GM18520 (cell line): Measurements from ENCODE around the gene THOC2.
"Not testable (repeated sequence)": the region's sequence is repeated elsewhere in the genome, so short reads cannot be mapped to it uniquely, and the experiment has no call there.

Experiments used
- ATAC-seq: cut with Tn5 transposase; IDR thresholded peaks from one replicate; pipeline ENCODE4 v1.9.1; 2021; ENCODE audit not compliant: unreplicated experiment

The THOC2 gene

DNA sequence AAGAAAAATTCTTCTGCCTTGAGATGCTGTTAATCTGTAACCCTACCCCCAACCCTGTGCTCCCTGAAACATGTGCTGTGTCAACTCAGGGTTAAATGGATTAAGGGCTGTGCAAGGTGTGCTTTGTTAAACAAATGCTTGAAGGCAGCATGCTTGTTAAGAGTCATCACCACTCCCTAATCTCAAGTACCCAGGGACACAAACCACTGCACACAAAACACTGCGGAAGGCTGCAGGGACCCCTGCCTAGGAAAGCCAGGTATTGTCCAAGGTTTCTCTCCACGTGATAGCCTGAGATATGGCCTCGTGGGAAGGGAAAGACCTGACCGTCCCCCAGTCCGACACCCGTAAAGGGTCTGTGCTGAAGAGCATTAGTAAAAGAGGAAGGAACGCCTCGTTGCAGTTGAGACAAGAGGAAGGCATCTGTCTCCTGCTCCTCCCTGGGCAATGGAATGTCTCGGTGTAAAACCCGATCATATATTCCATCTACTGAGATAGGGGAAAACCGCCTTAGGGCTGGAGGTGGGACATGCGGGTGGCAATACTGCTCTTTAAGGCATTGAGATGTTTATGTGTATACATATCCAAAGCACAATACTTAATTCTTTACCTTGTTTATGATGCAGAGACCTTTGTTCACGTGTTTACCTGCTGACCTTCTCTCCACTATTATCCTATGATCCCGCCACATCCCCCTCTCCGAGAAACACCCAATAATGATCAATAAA is 53.0 kb downstream of the THOC2 start:
- not testable (repeated sequence) for ATAC-seq

DNA sequence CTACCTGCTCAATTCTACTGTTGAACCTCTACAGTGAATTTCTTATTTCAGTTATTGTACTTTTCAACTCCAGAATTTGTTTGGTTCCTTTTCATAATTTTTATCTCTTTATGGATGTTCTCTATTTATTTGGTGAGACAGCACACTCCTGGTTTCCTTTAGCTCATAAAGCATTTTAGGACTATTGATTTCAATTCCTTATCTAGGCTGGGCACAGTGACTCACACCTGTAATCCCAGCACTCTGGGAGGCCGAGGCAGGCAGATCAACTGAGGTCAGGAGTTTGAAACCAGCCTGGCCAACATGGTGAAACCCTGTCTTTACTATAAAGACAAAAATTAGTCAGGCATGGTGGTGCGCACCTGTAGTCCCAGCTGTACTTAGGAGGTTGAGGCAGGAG is 57.7 kb downstream of the THOC2 start:
- ATAC-seq: no peak

DNA sequence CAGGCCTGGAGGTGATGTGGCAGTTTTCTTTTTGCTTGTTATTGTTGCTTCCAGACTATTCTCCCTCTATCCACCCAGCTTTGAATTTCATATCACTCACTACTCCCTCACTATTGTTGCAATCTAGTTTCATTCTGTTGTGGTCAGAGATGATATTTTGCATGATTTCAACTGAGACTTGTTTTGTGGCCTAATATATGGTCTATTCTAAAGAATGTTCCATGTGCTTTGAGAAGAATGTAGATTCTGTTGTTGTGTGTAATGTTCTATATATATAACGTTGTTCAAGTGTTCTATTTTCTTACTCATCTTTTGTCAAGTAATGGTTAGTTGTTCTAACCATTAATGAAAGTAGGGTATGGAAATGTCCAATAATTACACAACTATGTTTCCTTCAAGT is 59.0 kb downstream of the THOC2 start:
- ATAC-seq: no peak

DNA sequence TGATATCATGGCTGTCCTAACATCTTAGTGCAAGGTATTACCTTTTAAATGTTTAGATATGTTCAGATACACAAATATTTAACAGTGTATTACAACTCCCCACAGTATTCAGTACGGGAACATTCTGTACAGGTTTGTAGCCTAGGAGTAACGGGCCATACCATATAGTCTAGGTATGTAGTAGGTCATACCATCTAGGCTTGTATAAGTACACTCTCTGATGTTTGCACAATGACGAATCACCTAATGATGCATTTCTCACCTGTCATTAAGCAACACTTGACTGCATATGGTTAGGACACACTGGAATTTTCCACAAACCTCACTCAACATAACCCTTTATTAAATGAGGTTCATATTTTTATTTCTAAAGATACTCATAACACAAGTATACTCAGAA is 67.7 kb downstream of the THOC2 start:
- no peak for ATAC-seq

DNA sequence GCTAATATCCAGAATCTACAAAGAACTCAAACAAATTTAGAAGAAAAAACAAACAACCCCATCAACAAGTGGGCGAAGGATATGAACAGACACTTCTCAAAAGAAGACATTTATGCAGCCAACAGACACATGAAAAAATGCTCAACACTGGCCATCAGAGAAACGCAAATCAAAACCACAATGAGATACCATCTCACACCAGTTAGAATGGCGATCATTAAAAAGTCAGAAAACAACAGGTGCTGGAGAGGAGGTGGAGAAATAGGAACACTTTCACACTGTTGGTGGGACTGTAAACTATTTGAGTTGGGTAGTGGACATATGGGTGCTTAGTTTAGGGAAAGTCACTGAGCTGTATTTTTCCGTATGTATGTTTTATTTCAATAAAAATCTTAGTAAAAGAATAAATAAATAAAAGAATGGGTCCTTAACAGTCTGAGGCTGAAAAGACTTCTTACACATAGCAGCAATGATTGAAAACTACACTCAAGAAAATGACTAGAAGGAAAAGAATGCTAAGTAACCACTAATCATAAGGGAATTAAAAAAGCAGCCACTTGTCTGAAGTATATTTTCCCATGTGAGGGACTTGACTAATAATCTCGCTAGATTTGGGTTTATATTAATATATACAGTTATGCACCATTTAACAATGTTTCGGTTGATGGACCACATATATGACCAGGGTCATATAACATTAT is 68.2 kb downstream of the THOC2 start:
- ATAC-seq: not testable (repeated sequence)

DNA sequence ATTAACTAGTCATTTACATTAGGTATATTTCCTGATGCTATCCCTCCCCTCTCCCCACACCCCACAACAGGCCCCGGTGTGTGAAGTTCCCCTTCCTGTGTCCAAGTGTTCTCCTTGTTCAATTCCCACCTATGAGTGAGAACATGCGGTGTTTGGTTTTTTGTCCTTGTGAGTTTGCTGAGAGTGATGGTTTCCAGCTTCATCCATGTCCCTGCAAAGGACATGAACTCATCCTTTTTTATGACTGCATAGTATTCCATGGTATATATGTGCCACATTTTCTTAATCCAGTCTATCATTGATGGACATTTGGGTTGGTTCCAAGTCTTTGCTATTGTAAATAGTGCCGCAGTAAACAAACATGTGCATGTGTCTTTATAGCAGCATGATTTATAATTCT is 69.1 kb downstream of the THOC2 start:
- not testable (repeated sequence) for ATAC-seq

DNA sequence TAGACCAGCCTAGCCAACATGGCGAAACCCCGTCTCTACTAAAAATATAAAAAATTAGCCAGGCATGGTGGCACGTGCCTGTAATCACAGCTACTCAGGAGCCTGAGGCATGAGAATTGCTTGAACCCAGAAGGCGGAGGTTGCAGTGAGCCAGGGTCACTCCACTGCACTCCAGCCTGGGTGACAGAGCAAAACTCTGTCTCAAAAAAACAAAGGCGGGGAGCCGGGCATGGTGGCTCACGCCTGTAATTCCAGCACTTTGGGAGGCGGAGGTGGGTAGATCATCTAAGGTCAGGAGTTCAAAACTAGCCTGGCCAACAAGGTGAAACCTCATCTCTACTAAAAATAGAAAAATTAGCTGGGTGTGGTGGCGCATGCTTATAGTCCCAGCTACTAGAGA is 76.3 kb downstream of the THOC2 start:
- ATAC-seq: not testable (repeated sequence)

DNA sequence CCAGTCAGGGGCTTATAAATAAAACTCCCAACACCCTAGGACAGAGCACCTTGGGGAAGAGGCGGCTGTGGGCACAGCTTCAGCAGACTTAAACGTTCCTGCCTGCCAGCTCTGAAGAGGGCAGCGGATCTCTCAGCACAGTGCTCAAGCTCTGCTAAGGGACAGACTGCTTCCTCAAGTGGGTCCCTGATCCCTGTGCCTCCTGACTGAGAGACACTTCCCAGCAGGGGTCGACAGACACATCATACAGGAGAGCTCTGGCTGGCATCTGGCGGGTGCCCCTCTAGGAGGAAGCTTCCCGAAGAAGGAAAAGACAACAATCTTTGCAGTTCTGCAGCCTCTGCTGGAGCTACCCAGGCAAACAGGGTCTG is 84.1 kb downstream of the THOC2 start:
- ATAC-seq: not testable (repeated sequence)

DNA sequence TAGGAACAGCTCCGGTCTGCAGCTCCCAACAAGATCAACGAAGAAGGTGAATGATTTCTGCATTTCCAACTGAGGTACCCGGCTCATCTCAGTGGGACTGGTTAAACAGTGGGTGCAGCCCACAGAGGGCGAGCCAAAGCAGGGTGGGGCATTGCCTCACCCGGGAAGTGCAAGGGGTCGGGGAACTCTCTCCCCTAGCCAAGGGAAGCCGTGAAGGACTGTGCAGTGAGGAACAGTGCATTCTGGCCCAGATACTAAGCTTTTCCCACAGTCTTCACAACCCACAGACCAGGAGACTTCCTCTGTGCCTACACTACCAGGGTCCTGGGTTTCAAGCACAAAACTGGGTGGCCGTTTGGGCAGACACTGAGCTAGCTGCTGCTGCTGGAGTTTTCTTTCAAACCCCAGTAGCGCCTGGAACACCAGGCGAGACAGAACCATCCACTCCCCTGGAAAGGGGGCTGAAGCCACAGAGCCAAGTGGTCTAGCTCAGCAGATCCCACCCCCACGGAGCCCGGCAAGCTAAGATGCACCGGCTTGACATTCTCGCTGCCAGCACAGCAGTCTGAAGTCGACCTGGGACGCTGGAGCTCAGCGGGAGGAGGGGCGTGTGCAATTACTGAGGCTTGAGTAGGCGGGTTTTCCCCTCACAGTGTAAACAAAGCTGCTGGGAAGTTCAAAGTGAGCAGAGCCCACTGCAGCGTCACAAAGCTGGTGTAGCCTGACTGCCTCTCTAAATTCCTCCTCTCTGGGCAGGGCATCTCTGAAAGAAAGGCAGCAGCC is 84.6 kb downstream of the THOC2 start:
- no peak for ATAC-seq

DNA sequence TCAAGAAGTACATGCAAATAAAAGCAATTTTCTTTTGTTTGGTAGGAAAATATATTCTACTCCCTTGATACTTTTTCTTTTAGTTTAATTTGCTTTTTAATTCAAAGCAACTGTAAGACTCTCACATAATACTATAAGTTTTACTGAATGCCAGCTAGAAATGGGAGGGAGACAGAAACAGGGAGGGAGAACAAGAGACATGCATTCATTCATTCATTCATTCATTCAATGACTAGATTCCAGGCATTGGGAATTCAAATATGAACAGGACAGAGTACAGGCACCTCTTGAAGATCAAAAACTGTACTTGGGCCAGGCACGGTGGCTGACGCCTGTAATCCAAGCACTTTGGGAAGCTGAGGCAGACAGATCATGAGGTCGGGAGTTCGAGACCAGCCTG is 85.6 kb downstream of the THOC2 start:
- ATAC-seq: no peak

DNA sequence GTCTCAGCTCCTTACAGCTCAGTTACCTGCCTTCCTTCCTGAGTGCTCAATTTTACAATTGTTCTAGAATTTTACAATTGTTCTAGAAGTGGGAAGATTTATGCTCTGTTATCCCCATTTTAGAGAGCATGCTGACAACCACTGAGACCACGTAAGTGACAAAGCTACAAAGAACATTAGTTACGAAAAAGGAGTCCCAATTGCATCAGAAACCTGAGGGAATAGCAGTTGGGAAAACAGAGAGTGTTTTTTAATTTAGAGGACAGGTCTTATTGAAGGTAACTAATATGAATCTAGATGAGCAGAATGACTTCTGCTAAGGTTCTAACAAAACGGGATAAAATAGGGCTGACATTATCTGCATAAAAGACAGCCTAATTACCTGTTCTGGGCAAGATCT is 103.3 kb downstream of the THOC2 start:
- ATAC-seq: no peak

DNA sequence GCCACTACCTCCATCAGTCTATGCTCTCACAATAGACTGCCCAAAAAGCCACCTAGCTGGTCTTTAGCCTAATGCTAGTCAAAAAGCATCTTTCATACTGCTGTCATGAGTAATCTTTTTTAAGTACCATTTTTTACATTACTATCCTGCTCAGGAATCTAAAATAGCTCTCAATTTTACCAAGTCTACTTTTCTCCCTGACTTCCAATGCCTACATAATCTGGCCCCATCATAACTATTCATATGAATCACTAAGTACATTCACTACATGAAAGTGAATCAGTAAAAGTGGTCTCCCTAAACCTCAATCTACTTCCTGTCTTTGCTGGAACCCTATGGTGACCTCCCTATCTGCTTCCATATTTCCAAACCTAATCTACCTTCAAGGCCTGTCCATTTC is 105.9 kb downstream of the THOC2 start:
- no peak for ATAC-seq

DNA sequence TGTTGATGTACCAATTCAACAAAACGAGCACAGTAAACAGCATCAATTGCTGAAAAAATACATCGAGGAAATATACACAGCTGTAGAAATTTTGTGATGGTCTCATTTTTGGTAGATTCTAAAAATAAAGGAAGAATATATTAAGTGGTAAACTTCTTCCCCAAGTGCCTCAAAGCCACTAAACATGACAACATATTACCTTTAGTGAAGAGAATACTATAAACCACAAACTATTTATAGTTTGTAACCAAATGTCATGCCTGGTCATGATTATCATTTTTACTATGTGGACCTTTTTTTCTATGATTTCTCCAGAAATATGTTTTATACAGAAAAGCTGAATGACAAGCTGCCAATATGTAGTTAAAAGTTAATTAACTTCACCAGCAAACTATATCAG is 106.9 kb downstream of the THOC2 start:
- no peak for ATAC-seq

DNA sequence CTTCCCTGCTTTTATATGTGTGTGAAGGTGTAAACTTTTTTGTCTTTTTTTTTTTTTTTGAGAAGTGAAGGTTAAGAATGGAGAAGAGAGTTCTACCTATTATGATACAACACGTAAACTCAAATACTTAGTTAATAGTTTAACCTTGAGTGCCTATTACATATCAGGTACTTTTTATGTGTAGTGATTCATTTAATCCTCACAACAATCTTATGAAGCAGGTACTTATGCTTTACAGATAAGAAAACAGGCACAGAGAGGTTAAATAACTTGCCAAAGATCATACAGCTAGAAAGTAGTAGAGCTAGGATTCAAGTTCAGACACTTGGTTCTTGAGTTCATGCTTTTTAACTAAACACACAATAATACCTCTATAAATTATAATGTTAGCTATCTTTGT is 107.4 kb downstream of the THOC2 start:
- ATAC-seq: no peak

DNA sequence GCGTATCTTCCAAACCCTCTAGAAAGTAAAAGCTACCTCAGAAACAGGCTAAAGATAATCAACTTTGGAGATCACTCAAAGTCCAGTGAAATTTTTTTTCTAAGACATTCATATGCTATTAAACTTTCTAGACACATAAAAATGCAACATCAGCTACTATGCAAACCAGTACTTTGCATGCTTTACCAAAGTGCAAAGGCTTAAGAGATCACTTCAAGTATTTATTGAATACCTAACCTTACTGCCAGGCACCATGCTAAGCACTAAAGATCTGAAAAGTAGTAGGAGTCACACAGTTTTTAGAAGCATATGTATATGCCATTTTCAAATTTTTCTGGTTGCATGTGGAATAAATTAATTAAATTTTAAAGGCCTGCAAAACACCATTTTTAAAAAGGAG is 115.8 kb downstream of the THOC2 start:
- no peak for ATAC-seq

DNA sequence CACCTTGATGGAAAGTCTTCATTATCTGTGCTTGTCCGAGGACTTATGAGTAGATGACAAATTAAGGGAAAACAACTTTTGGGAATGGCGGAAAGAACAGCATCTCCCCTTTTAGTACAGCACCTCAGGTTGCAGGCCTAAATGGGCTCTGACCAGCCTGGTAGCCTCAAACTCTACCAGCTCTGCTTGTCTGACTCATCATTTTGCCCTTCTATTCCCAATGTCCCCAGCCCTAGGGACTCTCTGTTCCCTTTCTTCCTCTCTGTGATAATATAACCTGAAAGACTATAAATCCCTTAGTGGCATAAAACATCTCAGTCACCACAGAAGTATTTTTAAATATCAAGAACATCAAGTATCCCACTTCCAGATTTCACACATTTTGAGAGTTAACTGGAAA is 121.9 kb downstream of the THOC2 start:
- no peak for ATAC-seq

DNA sequence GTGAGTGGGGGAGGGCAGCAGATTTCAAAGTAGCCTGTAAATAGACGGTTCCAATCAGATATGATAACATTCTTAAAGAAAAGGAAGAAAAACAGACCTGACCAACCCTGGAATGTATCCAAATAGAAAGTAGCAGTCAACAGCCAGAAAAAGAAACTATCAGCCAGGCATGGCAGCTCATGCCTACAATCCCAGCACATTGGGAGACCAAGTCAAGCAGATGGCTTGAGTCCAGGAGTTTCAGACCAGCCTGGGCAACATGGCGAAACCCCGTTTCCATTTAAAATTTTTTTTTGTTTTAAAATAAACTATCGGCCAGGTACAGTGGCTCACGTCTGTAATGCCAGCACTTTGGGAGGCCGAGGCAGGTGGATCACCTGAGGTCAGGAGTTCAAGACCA is 125.0 kb downstream of the THOC2 start:
- no peak for ATAC-seq

DNA sequence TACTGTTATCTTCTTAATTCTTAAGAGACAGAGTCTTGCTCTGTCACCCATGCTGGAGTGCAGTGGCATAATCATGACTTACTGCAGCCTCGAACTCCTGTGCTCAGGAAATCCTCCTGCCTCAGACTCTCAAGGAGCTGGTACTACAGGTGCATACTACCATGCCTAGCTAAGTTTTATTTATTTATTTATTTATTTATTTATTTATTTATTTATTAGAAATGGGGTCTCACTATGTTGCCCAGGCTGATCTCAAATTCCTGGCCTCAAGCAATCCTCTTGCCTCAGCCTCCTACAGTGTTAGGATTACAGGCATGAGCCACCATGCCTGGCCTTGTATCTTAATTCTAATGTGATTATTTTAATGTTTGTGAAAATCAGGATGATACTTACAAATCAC is 125.6 kb downstream of the THOC2 start:
- ATAC-seq: no peak

DNA sequence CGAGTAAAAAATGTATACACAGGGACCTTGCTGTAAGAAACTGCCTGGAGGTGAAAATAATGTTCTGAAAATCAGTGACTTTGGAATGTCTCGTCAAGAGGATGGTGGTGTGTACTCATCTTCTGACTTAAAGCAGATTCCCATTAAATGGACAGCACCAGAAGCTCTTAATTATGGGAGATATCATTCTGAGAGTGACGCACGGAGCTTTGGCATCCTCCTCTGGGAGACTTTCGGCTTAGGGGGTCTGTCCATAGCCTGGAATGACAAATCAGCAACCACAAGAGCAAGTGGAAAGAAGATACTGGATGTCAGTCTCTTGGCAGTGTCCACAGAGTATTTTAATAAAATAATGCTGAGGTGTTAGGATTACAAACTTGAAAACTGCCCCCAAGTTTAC is 129.4 kb downstream of the THOC2 start:
- no peak for ATAC-seq

DNA sequence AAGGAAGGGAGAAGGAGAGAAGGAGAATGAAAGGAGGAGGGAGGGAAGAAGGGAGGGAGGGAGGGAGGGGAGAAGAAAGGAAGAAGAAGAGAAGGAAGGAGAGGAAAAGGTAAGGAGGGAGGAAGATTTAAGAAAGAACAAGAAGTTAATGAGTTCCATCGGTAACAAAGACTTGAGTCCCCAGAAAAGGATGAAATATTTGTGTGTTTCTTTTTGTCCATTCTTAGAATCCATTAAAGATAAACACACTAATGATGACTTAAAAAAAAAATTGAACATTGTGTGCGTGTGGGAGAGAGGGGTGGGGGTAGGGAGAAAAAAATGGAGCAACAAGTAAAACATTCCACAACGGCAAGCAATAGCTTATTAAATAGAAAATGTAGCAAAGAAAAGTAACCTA is 131.4 kb downstream of the THOC2 start:
- ATAC-seq: no peak

DNA sequence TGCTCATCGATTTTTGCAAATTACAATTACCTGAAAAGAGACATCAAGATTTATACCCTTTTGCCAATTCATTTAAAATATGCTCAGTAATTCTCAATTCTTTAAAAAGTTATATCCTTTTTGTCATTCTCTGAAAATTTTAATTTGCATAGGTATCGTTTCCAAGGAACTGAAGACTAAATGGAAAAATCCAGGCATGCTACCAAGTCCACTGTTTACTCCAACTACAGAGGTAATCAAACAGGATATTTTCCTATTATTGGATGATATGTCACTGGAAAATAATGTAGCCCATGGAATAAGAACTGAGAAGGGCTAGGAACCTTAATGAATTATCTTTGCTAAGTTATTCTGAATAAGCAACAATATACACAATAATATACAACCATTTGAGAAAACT is 132.7 kb downstream of the THOC2 start:
- ATAC-seq: no peak

DNA sequence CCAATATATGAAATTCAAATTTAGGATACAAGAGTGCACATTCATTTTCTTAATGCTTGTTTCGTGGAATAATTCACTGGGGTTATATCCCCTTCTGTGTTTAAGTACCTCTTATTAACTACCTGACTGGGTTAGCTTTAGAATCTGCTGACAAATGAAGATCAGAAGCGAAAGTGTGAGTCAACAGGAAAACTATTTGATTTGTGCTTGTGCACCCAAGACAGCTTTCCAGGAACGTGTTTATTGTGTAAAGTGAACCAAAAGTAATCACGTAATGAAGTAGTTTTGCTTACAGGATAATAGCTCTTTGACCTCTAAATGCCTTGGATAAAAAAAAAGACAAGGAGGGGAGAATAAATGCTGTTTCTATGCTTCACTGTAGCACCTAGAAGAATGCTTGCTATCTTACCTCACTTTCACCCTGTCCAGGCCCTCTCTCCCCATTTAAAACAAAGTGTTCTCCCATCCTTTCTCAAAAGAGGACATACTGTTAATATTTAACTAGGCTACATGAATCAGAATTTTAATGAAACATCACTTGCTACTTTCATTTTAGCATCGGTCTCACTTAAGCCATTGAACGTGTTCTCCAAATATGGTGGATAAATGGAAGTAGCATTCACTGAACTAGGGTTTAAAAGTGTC is 141.9 kb downstream of the THOC2 start:
- peak; percentile 48 for ATAC-seq
